GM19372 (cell line): ENCODE results near the gene SYT13.

Experiments used
- ATAC-seq: cut with Tn5 transposase; IDR thresholded peaks from one replicate; pipeline ENCODE4 v1.9.1; 2021; ENCODE audit warnings: mild to moderate bottlenecking, low read depth, moderate library complexity; ENCODE audit not compliant: unreplicated experiment

SYT13 gene

DNA sequence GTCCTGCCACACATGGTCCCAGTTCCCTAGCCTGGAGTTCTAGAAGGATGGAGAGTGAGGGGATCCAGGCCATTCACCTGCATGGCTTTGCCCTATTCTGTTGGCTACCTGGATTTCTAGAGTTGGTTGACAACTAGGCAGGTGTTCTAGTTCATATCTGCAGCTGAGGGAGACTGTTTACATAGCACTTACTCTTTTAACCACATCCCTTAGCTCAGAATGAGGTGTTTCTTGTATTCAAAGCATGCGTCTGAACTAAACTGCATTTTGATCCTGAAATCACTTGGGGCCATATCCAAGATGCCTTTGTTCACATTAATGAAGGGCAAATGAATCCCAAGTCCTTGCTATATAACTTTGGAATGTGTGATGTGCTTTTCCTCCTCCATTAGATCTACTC is 60.9 kb downstream of the SYT13 start:
- no peak for ATAC-seq

DNA sequence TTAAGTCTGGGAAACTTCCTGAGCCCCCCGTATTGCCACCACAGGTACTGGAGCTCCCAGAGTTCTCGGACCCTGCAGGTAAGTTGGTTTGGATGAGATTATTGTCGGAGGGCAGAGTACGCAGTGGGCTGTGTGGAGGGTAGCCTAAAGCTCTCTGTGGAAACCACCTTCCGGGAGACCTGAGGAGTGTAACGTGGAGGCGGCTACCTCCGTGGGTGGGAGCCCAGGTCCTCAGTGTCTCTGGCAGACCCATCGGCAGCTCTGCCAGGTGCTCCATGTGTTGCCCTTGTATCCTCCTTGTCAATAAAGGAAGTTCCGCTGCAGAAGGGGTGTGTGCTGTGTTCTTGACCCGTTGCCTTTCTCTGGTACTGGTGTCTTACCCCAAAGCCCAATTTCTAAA is 61.4 kb downstream of the SYT13 start:
- ATAC-seq: no peak

DNA sequence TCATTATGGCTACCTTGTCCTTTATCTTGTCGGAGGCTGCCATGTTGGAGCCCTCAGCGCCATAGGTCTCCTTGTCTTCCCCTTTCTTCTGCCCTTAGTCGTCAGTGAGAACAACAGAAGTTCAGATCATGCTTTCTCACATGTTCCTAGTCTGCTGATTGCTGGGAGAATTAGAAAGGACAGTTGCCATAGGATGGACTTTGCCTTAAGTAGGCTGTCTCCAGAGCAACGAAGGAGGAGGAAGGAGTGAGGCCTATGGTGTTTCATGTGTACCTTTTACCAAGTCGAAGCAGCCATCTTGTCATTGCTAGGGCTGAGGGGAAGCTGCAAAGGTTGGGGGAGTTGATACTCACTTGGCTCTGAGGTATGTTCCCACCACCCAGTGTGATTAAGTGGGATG is 62.6 kb downstream of the SYT13 start:
- no peak for ATAC-seq

DNA sequence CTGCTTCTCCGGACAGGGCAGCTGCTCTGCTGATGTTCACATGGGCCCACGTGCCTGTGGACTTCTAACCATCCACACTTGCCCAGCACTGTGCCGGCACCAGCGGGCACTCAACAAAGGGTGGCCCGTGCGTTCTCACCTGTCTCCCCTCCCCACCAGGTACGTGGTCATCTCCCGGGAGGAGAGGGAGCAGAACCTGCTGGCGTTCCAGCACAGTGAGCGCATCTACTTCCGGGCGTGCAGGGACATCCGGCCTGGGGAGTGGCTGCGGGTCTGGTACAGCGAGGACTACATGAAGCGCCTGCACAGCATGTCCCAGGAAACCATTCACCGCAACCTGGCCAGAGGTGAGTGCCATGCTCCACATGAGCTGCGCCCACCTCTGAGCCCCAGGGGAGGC is 66.7 kb downstream of the SYT13 start:
- ATAC-seq: no peak

DNA sequence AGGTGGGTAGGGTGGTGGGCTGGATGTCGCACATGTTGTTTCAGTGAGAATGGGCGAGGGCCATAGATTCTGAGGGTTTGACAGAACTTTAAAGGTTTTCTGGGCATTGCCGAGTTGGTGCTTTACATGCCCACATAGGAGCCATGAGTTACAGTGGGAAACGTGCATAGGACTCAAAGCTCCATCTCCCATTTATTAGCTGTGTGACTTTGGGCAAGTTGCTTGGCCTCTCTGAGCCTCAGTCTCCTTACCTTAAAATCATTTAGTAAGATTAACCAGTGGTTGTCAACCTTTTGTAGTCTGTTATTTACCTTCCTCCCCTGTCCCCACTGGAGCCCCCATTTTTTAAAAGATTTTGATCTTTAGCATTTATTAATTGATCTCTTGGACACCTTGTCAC is 67.4 kb downstream of the SYT13 start:
- ATAC-seq: no peak

DNA sequence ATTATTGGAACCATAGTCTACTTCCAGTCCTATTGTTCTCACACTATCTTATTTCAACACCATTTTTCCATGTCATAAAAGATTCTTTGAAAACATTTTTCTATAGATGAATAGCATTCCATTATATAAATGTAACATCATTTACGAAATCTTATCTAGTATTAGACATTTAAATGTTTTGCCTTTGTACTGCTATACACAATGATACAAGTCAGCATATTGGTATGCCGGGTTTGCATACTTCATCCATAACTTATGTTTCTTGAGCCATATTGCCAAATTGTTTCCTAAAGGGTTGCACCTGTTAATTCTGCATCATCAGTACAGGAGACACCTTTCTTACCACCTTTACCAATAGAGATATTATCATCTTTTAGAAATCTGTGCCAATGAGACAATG is 68.2 kb downstream of the SYT13 start:
- no peak for ATAC-seq

DNA sequence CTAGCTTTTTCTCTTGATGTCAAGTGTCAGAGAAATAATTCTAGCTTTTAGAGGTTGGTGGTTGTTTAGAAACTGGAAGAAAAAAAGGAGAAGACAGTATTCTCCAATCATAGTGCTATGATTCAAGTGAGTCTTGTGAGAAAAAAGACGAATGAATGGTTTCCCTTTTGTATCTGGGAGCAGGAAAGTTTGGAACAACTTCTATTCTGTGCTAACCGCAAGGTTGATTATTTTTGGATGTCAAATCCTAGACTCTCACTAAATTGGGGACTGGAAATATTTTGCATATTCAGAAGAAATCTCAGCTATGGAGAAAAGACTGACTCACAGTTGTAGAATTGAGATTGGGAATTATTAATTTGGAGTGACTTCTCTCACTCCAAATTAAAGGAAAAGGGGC is 69.2 kb downstream of the SYT13 start:
- ATAC-seq: no peak

DNA sequence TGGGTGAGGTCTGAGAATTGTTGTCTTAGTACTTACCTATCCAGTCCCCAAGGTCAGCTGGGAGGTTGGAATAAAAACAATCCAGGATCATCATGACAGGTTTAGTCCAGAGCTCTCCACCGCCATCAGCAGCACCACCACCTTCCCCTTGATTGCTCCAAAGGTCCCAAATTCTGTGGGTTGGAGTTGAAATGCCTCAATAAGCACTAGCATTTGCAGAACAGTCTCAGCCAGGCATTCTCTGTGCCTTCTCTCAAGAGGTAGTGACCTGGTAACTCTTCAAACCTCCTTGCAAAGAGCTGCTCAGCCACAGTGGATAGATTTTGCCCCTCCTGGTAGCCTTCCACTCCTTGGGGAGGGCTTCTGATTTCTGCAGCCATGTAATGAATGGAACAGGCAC is 70.1 kb downstream of the SYT13 start:
- ATAC-seq: no peak

DNA sequence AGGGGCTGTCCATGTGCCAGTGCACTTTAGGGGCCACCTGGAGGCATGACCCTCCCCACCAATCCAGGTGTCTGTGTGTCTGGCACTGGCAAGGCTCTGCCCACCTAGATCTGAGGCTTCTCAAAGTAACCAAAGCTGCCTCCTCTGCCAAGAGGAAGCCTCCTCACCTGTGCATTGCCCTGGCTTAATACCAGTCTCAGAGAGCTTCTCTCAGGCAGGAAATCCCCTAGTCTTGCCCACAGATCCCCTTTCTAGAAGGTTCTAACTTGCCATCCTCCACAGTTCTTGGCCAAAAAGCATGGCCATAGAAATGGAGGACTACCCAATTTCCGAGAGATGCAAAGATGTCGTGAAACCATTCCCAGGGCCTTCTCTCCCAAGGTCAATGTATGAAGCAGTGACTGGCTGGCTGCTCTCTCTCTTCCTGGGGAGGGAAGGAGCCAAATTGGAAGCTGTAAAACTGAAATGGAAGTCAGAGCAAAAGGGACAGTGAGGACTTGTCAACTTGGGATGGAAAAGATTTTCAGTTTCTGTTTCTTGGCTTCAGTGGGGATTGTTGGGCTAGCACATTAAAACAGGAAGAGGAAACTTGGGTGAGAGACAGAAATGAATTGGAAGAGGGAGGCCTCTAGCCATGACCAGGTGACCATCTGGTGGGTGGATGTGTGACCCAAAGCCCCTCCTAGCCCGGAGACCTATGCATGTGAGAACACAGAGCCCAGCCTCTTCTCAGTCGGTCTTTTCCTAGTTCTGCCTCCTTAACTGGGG is 70.9 kb downstream of the SYT13 start:
- ATAC-seq: no peak

DNA sequence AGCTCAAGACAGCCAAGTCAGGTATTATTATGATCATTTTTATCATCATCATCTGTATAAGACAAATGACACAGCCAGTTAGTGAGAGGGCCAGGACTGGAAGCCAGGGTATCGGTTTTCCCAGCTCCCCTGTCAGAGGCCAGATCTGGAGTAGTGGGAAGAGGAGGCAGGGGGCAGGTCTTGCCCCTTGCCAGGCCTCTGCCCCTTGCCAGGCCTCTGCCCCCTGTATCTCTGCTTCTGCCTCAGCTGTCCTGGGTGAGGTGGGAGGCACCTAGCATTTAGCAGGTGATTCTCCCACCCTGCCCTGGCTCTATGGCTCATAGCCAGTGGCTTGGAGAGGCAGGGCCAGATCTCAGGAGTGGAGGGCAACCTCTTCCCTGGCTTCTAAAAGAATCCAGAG is 72.4 kb downstream of the SYT13 start:
- ATAC-seq: no peak

DNA sequence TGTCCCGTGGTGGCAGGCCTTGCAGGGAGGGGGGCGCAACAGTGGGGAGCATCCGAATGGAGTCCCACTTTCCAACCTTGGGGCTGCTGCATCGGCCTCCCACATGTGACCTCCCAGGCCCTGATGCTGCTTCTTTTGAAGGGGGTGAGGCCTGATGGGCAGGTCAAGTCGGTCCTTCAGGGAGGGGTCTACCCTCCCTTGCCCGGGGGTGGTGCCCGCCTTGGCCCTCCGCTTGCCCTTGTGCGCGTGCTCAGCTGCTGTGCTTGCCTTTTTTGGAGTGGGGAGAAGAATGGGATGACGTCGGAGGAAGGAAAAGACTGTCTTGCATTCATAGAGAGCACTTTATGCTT is 72.8 kb downstream of the SYT13 start:
- ATAC-seq: no peak

DNA sequence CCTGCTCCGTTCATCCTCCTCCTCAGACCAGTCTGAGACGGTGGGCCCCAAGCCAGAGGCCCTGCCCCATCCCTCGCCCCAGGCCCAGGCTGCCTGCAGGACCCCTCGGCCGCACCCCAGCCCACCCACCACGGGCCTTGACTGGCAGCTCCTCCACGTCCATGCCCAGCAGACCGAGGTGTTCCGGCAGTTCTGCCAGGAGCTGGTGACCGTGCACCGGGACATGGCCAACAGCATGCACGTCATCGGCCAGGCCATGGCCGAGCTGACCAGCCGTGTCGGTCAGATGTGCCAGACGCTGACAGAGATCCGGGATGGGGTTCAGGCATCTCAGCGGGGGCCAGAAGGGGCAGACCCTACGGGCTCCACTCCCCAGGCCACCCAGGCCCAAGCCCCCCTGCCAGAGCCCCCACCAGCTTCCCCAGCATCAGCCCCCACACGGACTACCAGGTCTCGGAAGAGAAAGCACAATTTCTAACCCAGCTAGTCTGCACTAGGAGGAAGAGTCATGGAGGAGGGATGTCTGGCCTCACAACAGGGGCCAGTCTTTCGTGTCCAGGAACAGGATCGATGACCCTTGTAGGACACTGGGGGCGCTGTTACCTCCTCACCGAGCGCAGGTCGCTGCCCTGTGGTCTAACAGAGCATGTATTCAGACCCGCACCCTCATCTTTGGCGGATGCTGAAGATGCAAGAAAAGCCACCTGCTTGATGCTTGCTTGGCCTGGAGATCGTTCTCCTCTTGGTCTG is 73.4 kb downstream of the SYT13 start:
- no peak for ATAC-seq

DNA sequence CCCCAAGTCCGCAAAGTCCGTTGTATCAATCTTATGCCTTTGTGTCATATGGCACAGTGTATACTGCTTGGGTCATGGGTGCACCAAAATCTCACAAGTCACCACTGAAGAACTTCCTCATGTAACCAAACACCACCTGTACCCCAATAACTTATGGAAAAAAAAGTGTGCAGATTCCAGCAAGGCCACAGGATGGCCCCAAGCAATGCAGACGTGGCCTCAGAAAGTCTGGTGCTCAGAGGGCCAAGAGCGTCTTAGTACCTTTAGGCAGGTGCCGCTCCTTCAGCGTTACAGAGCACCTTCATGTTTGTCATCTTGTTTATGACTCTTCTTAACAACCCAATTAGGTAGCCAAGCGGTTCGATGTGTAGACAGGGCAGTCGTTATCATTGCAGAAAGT is 74.4 kb downstream of the SYT13 start:
- no peak for ATAC-seq

DNA sequence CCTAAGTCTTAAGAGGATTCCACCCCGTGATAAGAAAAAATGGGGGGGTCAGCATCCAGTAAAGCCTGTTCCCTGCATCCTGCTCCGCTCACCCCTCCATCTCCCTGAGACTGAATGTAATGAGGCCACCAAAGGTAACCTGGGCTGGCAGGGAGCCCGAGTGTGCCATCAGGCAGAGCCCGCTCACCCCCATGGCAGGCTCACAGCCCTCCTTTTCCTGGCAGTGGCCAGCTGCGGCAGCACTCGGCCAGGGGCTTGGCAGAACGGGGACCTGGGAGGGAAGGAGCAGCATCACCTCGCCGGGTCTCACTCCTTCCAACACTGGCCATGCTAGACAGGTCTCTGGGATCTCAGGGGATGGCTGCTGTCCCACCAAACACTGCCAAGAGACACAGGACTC is 75.3 kb downstream of the SYT13 start:
- ATAC-seq: no peak

DNA sequence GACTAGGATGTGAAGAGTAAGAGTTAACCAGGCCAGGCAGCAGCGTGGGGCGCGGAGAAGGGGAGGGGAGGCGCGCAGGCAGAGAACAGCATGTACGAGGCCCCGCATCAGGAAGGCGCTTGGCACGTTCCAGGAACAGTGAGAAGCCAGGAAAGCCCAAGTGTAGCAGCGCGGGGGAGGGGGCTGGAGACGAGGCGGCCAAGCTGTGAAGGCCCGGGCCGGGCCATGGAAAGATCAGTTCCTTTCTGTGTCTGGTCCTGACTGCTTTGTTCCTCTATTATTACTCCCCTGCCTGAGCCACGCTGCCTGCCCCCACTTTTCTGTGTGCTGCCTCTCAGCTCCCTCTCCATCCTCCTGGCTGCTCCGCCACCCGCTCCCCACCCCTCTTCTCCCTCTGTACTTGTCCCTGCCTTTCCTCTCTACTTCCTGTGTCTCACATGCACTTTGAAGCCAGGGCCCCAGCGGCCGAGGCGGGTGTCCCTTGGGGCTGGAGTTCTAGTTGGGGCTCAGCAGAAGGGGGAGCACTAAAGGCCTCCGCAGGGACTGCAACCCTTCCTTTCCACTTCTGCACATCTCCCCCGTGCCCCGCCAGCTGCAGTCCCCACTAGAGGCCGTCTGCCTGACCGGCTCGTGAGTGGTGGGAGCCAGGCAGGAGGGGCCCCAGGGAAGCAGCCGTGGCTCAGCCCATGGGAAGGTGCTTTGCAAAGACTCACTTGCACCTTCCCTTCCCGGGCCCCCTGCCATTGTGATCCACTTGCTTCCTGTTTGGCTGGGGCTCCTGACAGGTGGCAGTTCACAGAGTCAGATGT is 76.0 kb downstream of the SYT13 start:
- ATAC-seq: no peak

DNA sequence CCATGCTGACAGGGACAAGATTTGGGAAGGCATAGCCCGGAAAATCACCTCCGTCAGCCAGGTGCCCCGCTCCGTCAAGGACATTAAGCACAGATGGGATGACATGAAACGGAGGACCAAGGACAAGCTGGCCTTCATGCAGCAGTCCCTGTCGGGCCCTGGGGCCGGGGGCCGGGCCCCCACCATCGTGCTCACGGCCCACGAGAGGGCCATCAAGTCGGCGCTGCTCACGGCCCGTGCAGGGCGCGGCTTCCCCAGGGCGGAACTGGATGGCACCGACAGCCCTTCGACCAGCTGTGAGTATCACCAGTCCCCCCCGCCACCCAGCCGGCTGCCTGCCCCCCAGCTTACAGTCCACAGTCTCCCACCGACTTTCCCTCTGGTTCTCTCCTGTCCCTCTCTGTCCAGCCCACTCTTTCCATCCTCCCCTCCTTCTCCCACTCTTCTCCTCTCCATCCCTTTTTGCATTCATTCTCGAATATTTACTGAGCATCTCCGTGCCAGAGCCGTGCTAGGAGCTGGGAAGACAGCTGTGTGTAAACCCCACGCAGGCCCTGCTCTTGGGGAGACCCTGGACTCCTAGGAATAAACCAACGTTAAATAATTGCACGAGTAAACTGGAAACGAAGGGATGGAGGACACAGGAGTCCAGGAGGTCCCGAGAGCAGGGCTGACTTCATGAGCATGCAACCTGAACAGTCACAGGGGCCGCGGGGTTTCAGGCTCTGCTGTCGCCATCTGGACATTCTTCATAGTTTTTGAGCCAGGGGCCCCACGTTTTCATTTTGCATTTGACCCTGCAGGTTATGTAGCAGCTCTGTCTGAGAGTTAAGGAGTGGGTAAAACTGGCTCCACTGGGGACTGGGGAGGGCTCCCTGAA is 76.9 kb downstream of the SYT13 start:
- ATAC-seq: no peak

DNA sequence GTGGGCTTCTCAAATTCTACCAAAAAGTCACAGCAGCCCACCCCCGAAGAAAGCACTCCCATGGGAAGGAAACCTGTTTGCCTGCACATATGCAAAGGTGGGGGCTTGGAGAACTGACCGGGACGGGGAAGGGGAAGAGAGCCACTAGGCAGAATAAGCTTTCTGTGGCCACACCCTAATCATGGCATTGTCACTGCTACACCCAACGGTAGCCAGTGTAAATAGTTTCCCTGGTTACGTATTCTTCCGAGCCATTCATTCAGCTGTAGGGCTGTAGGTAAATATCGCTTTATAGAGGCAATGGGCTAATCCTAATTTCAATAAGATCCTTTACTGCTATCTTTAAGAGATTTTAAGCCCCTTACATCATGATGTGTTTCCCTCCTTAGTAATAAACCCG is 78.0 kb downstream of the SYT13 start:
- no peak for ATAC-seq

DNA sequence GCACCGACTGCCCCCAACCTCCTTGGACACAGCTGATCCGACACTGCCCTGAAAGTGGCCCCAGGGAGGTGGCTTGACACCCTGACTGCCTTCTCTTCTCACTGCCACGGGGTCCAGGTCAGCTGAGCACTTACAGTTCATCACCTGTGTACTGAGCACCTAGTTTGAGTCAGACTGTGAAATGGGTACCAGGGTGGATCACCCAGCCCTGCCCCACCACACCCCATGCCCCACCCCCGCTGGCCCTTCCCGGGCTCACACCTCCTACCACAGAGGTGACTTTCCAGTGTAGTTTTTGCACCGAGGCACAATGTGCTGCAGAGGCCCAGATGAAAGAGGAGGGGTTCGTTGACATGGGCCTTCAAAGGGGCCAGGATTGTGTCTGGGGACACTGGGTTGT is 80.2 kb downstream of the SYT13 start:
- ATAC-seq: no peak

DNA sequence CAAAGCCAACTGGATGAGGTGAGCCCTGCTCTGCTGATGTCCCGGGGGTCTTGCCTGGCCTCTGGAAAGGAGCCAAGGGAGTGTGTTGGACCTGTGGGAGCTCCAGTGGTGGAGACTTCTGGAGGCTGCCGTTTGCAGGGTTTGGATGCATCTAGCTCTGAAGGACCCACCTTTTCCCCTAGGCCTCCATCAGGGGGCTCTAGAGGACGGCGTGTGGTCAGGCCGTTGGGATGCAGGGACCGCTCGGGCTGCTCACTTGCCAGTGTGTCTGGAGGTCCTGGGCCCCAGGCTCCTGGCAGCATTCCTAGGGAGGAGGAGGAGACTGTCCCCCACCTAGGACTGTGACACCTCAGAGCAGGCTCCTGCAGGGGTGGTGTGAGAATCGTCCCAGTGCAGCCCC is 81.4 kb downstream of the SYT13 start:
- no peak for ATAC-seq

DNA sequence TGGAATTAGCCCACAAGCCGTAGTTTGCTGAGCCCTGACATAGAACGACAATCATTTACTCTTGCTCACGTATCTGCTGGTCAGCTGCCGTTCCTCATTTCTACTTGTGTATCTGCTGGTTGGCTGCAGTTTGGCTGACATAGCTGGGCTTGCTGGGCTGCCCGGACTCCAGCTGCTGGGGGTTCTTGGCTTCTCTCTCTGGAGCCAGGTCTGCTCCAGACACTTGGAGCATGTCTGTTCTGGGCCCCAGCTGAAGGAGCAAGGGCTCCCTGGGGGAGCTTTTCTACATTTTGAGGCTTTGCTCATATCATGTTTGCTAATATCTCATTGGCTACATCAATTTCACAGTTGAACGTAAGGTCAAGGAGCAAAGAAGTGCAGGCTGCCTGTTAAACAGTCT is 92.4 kb downstream of the SYT13 start:
- no peak for ATAC-seq
